Hematopoietic multipotent progenitor cell treated with erythropoietin and hydrocortisone succinate and interleukin-3 and kit ligand, for 6 days (in vitro differentiated cells): ENCODE results near the gene ISG15.

ENCODE experiments used
- DNase-seq: peaks from one replicate; pipeline ENCODE4 v3.0.0-alpha.2; 2015

Gene ISG15

GRCh38 chr1:1013105-1013921 is at the start of gene ISG15:
Gene ISG15 (plus strand): TSS chr1:1013497. CDS start chr1:1013574, 77 bp downstream.
- peak; percentile 93 for DNase-seq

DNA sequence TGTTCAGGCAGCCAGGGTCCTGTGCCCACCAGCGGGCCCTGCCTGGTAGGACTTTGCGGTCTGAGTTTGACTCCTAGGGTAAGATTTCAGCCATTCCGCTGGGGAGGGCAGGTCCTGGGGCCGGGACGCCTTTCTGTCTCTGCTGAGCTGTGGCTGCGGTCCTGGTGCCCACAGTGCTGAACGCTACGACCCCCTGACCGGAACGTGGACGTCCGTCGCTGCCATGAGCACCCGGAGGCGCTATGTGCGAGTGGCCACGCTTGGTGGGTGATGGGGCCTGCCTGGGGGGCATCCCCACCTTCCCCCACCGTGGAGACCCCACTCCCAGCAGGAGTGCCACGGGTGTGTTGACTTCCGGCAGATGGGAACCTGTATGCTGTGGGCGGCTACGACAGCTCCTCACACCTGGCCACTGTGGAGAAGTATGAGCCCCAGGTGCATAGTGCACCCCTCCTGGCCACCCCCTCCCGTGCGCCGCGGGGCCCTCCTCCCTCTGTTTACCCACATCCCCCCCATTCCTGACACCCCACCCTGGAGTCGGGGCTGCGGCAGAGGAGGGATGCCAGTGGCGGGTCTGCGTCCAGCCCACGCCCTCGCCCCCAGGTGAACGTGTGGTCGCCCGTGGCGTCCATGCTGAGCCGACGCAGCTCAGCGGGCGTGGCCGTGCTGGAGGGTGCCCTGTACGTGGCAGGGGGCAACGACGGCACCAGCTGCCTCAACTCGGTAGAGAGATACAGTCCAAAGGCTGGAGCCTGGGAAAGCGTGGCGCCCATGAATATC is 49.4 kb upstream of the ISG15 start:
- DNase-seq, result no peak

GRCh38 chr1:964691-965525 is 48.4 kb upstream of the ISG15 start:
- no peak for DNase-seq

DNA sequence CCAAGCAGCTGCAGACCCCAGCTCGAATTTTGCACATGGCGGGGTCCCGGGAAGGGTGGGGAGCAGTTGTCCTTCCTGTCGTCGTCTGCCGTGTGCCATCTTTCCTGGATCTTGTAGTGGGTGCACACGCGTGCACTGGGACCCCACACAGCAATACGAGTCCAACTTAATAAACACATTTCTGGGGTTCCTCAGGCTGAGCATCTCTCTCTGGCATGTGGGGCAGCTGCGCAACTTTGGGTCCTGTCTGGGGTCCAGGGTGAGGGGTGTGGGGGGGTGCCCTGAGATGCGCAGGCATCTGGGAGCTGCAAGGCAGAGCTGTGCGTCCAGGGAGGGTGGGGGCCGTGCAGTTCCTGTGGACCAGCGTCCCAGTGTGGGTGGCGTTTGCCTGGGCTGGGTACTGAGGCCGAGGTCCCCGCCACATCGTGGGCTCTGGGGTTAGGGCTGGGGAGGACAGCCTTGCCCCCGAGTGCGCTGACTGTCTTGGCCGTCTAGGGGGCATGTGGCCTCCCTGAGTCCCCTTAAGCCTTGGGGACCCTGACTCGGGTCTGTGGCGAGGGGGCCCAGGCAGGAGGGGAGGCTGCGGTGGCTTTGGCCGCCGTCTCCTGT is 47.7 kb upstream of the ISG15 start:
- DNase-seq, result no peak

DNA sequence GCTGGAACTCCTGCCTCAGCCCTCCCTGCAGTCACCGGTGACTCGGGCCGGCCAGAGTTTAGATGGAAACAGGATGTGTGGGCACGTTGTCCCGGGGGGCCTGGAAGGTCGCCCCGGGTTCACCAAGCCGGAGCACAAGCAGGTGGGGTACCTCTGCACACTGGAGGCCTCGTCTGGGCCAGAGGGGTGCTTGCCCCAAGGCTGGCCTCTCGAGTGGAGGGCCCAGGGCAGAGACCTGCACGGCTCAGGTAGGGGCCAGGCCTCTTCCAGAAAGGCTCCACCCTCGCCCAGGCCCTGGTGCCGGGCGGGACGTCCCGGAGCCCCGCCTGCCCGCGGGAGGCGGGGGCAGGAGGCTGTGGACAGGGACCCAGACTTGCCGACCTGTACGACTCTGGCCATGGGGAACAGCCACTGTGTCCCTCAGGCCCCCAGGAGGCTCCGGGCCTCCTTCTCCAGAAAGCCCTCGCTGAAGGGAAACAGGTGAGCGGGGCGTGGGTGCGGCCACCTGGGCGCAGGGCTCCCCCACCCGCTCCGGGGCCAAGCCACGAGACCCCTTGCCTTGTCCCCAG is 47.1 kb upstream of the ISG15 start, which contains the start of gene PLEKHN1:
PLEKHN1 (plus strand) TSS at position 348 of the 569 bp plus-strand sequence; CDS start at position 398, 50 bp downstream.
- no peak for DNase-seq

DNA sequence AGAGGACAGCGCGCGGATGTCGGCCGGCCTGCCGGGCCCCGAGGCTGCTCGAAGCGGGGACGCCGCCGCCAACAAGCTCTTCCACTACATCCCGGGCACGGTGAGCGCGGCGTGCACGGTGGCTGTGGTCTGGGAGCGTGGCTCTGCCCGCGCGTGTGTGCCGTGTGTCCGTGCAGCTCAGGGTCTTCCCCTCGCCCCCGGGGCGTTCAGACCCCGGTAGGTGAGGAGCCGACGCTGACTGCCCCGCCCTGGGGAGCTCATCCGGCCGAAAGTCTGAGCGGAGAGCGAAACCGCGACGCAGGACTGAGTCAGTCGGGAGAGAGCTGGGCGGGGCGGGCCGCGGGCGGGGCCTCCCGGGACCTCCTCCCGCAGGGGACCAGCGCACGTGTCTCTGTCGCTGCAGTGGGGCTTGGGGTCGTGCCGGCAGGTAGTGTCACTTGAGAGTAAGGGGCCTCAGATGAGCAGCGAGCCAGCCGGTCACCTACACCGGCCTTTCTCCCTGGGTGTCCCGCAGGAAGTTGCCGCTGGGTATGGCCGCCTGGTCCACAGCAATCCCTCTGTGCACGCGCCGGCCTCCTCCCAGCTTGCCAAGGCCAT is 46.5 kb upstream of the ISG15 start:
- peak; percentile 79 for DNase-seq

DNA sequence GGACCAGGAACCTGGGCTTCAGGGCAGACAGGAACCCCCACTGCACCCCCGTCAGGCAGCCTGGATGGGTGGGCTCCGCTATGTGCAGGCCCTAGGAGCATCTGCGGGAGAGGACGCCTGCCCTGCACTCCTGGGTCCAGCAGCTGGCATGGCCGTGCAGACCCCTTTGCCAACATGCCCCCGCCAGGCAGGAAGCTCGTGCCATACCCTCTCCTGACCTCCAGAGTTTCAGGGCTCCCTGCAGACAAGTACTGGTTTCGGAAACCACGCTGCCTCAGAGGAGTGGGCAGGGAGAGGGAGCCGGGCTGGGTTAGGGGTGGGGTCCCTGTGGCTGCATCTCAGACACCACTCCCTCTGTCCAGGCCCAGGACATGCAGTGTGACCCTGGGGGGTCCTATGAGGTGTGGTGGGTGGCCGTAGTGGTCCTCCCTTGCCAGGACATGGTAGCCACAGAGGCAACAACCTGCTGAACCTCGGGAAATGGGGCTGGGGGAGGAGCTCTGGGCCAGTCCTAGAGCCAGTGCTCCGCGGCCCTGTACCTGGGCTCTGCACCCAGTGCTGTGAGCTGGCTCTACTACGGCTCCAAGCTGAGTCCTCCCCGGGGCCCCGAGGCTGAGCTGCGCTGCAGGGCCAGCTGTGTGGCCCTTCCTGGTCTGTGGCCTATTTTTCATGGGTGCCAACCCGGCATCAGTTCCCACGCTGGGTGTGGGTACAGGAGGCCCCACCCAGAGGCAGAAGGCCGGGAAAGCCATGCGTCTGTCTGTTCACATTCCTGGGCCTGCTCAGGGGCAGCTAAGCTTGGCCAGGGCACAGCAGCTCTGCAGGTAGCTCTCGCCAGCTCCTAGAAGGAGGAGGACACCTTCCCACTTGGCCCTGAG is 45.6 kb upstream of the ISG15 start:
- DNase-seq, result no peak

GRCh38 chr1:969260-969855 is 43.9 kb upstream of the ISG15 start:
- DNase-seq, result no peak

DNA sequence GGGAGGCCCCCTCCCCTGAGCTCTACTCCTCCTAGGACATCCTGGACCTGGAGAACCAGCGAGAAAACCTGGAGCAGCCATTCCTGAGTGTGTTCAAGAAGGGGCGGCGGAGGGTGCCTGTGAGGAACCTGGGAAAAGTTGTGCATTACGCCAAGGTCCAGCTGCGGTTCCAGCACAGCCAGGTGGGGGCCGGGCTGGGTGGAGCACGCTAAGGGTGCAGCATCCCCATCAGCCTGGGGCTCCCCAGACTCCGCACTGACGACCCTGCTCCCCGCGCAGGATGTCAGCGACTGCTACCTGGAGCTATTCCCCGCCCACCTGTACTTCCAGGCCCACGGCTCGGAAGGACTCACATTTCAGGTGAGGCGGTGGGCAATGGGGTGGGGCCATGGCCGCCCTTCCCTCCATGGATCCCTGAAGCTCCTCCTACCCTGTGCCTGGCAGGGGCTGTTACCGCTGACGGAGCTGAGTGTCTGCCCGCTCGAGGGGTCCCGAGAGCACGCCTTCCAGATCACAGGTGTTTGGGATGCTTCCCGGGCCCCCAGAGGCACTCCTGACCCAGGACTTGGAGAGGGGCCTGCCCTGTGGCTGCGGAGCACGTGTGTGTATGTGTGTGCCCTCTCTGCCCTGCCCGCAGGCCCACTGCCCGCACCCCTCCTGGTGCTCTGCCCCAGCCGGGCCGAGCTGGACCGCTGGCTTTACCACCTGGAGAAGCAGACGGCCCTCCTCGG is 42.9 kb upstream of the ISG15 start:
- DNase-seq, result no peak

GRCh38 chr1:970973-971730 is 42.1 kb upstream of the ISG15 start:
- DNase-seq, result no peak

- no peak for DNase-seq
These were observed 41.4 kb upstream of the ISG15 start for GRCh38 chr1:971751-972506.

DNA sequence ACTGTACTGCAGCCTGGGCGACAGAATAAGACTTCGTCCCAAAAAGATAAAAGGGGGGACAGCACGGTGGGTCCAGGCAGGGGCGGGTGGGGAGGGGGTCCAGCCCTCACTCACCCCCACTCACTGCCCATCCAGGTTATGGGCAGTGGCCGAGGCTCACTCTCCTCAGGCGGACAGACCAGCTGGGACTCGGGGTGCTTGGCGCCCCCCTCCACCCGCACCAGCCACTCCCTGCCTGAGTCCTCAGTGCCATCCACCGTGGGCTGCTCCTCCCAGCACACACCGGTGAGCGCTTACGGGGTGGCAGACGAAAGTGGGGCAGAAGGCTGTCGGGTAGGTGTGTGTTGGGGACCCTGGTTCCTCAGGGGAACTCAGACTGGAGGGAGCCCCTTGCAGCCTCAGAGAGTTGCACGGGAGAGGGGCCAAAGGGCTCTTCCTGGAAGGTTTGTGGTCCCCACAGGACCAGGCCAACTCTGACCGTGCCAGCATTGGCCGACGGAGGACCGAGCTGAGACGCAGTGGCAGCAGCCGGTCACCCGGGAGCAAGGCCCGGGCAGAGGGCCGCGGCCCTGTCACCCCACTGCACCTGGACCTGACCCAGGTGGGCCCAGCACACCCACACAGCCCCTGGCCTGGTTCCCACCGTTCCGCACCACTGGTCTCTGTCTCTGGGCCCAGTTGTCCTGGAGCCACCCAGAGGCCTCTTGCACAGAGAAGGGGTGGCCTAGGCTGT is 40.4 kb upstream of the ISG15 start:
- DNase-seq, result no peak

DNA sequence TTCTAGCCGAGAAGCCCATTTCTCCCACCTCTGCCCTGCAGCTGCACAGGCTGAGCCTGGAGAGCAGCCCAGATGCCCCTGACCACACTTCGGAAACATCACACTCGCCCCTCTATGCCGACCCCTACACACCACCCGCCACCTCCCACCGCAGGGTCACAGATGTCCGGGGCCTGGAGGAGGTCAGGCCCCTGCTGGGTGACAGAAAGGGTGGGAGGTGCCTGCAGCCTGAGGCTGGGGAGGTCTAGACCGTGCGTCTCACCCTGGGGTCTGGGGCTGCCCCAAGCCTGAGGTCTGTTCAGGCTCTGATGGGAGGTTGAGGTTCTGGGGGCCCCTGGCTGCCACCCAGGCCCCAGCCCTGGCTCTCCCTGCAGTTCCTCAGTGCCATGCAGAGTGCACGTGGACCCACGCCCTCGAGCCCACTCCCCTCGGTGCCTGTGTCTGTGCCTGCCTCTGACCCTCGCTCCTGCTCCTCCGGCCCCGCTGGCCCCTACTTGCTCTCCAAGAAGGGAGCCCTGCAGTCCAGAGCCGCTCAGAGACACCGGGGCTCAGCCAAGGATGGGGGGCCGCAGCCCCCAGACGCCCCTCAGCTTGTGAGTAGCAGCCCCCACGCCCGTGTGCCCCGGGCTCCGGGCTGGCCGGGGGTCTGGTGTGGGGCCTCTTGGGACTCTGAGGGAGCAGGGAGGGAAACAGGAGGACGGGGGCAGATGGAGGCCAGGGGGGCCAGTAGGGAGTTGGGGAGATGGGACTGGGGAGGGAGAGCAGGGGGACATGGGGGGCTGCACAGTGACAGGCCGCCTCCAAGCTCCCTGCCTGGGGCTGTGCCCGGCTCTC is 39.6 kb upstream of the ISG15 start:
- DNase-seq, result no peak

GRCh38 chr1:974293-974640 is 39.0 kb upstream of the ISG15 start:
- no peak for DNase-seq

GRCh38 chr1:974687-975328 is 38.5 kb upstream of the ISG15 start:
- no peak for DNase-seq

- DNase-seq, result no peak
These were observed 37.9 kb upstream of the ISG15 start for GRCh38 chr1:975365-975764.
